Brain pericyte (primary cell): ENCODE data around the gene SPATA25.
"Not testable (repeated sequence)": the region's sequence is repeated elsewhere in the genome, so short reads cannot be mapped to it uniquely, and the experiment has no call there.

Experiments
- DNase-seq: peaks from one replicate; pipeline ENCODE4 v3.0.0-alpha.2; 2012; ENCODE audit warnings: low read depth, low spot score

Gene SPATA25

DNA sequence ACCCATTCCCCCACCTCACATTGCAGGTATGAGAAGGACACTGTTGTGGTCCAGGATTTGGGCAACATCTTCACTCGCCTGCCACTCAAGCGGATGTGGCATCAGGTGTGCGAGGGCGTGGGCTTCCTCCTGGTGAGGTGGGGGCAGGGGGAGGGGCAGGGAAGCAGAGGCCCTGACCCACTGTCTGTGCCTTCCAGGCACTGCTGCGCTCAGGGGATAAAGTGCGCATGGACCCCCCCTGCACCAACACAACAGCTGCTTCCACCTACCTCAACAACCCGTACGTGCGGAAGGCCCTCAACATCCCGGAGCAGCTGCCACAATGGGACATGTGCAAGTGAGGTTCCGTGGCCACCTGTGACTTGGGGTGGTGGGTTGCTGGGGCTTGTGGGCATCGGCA, 7.4 kb upstream of the SPATA25 start:
- no peak for DNase-seq

DNA sequence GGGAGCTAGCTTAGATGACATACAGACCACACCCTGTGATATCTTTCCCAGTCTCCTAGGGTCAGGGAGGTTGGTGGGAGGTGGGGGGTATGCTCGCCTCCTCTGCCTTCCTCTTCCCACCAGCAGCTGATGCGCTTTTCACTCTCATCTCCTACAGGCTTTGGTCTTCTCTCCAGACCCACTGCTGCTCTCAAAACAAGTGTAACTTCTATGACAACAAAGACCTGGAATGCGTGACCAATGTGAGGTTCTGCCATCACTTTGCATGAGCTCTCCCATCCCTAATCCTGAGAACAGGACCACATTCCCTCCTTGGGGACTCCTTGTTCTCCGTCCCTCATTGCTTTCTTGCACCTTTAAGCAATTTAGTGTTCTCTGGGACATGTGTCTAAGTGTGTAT, 6.4 kb upstream of the SPATA25 start:
- DNase-seq, result no peak

- no peak for DNase-seq
Measured at GRCh38 chr20:45892828-45893500, 5.5 kb upstream of the SPATA25 start.

- no peak for DNase-seq
Measured at GRCh38 chr20:45892049-45892825, 4.8 kb upstream of the SPATA25 start.

- DNase-seq, result peak; percentile 72
Measured at GRCh38 chr20:45890985-45891983, 3.9 kb upstream of the SPATA25 start, which contains the start of the genes CTSA and NEURL2. Gene CTSA (plus strand): TSS chr20:45891335. CDS start chr20:45891569, 234 bp downstream. Gene NEURL2 (minus strand): TSS chr20:45891208. CDS start chr20:45890991, 217 bp downstream.

GRCh38 chr20:45890077-45890984, 2.9 kb upstream of the SPATA25 start:
- peak; percentile 69 for DNase-seq

GRCh38 chr20:45888681-45889080, 1.3 kb upstream of the SPATA25 start:
- DNase-seq, result no peak

GRCh38 chr20:45886590-45887345, 654 bp downstream of the SPATA25 start:
- no peak for DNase-seq

DNA sequence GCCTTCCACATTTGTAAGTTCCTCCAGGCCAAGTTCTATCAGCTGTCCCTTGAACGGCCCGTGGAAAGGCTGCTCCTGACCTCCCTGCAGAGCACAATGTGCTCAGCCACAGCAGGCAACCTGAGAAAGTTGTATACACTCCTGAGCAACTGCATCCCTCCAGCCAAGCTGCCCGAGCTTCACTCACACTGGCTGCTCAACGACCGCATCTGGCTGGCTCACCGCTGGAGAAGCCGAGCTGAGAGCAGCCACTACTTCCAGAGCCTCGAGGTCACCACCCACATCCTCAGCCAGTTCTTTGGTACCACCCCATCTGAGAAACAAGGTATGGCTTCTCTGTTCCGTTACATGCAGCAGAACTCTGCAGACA, 4.3 kb downstream of the SPATA25 start:
- no peak for DNase-seq

DNA sequence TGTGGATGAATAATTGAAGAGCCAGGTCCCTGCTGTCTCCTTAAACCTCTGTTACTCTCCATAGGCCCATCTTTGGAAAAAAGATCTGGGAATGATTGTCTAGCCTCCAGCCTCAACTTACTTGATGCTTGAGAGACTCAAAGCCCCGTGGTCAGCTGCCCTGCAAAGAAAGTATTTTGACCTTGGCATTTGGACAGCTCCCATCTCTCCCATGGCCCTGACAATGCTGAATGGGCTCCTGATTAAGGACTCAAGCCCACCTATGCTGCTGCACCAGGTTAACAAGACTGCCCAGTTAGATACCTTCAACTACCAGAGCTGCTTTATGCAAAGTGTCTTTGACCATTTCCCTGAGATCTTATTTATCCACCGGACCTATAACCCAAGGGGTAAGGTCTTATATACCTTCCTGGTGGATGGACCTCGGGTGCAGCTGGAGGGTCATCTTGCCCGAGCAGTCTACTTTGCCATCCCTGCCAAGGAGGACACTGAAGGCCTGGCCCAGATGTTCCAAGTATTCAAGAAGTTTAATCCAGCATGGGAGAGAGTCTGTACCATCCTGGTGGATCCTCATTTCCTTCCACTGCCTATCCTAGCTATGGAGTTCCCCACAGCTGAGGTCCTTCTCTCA, 4.8 kb downstream of the SPATA25 start:
- DNase-seq, result no peak

- DNase-seq, result peak; percentile 98
Measured at GRCh38 chr20:45880988-45881788, 6.2 kb downstream of the SPATA25 start, which contains the start of gene ZSWIM1. Gene ZSWIM1 (plus strand): TSS chr20:45881227. CDS start chr20:45882593, 1,366 bp downstream.

DNA sequence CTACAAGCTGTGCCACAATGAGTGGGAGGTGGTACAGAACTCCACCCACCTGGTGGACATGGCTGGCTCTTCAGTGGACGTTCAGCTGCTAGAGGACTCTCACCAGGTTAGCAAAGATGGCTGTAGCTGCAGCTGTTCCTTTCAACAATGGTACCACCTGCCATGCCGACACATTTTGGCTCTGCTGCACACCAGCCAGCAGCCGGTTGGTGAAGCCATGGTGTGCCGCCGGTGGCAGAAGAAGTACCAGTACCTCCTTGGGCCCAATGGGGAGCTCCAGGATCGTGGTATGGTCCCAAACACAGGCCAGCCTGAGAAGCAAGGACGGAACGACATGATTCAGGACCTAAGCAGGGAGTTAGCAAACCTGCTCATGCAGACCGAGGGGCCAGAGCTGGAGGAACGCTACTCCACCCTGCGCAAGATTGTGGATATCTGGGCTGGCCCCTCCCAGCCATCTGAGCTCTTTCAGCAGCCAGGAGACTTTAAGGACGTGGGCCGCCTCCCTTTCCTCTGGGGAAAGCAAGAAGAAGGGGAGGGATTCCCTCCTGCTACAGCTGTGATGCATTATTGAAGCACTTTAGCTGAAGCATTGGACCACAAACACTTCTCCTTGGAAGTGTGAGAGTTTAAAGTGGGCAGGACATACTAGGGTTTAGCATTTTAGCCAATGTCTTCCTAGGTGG, 9.2 kb downstream of the SPATA25 start:
- no peak for DNase-seq

- DNase-seq, result no peak
Measured at GRCh38 chr20:45874576-45874975, 12.8 kb downstream of the SPATA25 start.

DNA sequence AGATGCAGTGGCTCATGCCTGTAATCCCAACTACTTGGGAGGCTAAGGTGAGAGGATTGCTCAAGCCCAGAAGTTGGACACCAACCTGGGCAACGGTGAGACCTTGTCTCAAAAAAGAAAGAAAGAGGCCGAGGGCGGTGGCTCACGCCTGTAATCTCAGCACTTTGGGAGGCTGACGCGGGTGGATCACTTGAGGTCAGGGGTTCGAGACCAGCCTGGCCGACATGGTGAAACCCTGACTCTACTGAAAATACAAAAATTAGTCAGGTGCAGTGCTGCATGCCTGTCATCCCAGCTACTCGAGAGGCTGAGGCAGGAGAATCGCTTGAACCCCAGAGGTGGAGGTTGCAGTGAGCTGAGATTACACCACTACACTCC, 13.3 kb downstream of the SPATA25 start:
- DNase-seq, result not testable (repeated sequence)

GRCh38 chr20:45873409-45874103, 13.9 kb downstream of the SPATA25 start:
- DNase-seq, result no peak

DNA sequence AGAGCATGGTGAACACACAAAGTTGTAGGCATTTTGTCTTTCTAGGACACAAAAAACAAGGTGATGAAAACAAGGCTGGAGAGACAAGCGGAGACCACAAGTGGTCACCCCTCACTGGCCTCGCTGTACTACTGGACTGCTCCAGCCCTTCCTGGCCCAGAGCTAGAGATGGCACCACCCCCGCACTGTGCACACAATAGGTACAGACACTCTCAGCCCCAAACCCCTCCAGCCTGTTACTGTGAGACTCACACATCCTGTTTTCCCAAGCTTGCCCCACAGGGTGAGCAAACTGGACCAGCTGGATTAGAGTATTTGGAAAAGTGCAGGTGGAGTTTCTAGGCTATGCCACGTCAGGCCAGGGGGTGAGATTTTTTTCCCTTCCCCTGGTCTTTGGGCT, 14.8 kb downstream of the SPATA25 start:
- no peak for DNase-seq

GRCh38 chr20:45867819-45868176, 19.6 kb downstream of the SPATA25 start:
- DNase-seq, result no peak
